Activated B cell treated with CpG ODN at 0.5 μM for 24 hours (primary cell): ENCODE measurements around the gene CHKA. TPM values are rescaled to one million over a fixed set of nuclear protein-coding genes. Genes with fewer than 3 reads are reported as not detected.

Source experiments
- ATAC-seq: fragments of 200-7000 bp; cut with Tn5 transposase; one replicate; pipeline ENCODE4 v1.10.0; 2021; ENCODE audit warnings: low read depth, mild to moderate bottlenecking, moderate library complexity
- CTCF ChIA-PET: fragments of 350-600 bp; sonication (Branson Sonifier 250); formaldehyde crosslinking; loops from one replicate; lab custom pipeline; 2021; ENCODE audit warnings: antibody characterized with exemption; lab: Charles Lee
- POLR2A ChIA-PET: fragments of 350-600 bp; sonication (Branson Sonifier 250); formaldehyde crosslinking; loops from one replicate; lab custom pipeline; 2021; ENCODE audit warnings: antibody characterized with exemption; lab: Charles Lee
- DNase-seq: peaks from one replicate; pipeline ENCODE4 v3.0.0; 2022
- H3K27ac Mint-ChIP-seq: one replicate; pipeline ENCODE4 v1.8.0; 2020; ENCODE audit warnings: mixed read lengths
- H3K27me3 Mint-ChIP-seq: one replicate; pipeline ENCODE4 v1.8.0; 2021; ENCODE audit warnings: mixed read lengths
- H3K36me3 Mint-ChIP-seq: one replicate; pipeline ENCODE4 v1.8.0; 2021; ENCODE audit warnings: low read depth, mixed read lengths
- H3K4me1 Mint-ChIP-seq: one replicate; pipeline ENCODE4 v1.8.0; 2021; ENCODE audit warnings: mixed read lengths
- H3K4me3 Mint-ChIP-seq: one replicate; pipeline ENCODE4 v1.8.0; 2020; ENCODE audit warnings: mild to moderate bottlenecking, mixed read lengths
- H3K9me3 Mint-ChIP-seq: one replicate; pipeline ENCODE4 v1.8.0; 2020; ENCODE audit warnings: mixed read lengths
- intact Hi-C: fragments of 100-400 bp; cut with micrococcal nuclease; formaldehyde crosslinking; loops from one replicate; pipeline ENCODE4 v1.15.1; 2024
- total RNA-seq: library from RNA; stranded (reverse); gene quantifications from 2 replicates; pipeline ENCODE4 v1.2.3, GENCODE V29; 2022
- TF ChIP-seq, protein P1 (sequence below): fragments of 200-600 bp; IDR thresholded peaks from one replicate; pipeline ENCODE4 v1.8.0; 2022; ENCODE audit warnings: antibody characterized with exemption, mild to moderate bottlenecking

Gene CHKA
- total RNA-seq, 1 donor from 2014 or later: 16.1 TPM

DNA sequence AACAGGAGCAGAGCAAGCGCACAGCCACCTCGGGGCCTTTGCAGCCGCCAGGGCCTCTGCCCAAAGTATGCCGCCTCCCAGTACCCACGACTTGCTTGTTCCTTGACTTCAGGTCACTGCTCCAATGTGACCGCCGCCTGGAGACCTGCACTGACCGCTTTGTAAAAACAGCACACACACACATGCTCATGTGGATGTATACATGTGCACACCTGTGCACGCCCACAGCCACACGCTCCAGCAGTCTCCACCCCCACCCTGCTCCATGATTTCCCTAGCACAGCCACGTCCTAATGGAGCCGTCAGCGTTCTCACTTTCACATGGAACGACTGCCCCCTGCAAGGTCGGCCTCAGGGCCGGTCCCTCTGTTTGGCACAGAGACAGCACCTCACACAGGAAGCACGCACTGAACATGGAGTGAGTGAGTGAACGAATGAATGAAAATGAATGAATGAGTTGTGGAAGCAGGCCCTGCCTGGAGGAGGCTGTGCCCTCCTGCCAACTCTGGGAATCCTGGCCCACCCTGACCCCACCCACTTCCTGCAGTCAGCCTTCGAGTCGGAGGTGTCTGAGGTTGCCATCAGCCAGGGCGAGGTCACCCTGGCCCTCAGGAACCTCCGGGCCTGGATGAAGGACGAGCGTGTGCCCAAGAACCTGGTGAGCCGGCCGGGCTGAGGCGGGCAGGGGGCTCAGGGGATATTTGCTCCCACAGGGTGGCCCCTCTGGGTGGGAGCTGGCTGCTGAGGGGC lies 103.0 kb downstream of the CHKA start:
- Mint-ChIP-seq H3K27ac (no peak overlapping the region), H3K9me3 (no peaks in the 10 kb centered on the region), H3K36me3 (no peaks in the 10 kb centered on the region), H3K4me3 (no peak overlapping the region), H3K27me3 (no peaks in the 10 kb centered on the region), H3K4me1 (no peaks in the 10 kb centered on the region)
- CTCF ChIA-PET: no interaction called here
- TF ChIP-seq, protein P1, sequence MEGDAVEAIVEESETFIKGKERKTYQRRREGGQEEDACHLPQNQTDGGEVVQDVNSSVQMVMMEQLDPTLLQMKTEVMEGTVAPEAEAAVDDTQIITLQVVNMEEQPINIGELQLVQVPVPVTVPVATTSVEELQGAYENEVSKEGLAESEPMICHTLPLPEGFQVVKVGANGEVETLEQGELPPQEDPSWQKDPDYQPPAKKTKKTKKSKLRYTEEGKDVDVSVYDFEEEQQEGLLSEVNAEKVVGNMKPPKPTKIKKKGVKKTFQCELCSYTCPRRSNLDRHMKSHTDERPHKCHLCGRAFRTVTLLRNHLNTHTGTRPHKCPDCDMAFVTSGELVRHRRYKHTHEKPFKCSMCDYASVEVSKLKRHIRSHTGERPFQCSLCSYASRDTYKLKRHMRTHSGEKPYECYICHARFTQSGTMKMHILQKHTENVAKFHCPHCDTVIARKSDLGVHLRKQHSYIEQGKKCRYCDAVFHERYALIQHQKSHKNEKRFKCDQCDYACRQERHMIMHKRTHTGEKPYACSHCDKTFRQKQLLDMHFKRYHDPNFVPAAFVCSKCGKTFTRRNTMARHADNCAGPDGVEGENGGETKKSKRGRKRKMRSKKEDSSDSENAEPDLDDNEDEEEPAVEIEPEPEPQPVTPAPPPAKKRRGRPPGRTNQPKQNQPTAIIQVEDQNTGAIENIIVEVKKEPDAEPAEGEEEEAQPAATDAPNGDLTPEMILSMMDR: no peak
- intact Hi-C loops: no loop called here
- no peak for DNase-seq
- POLR2A ChIA-PET: no interaction called here
- no peak for ATAC-seq

DNA sequence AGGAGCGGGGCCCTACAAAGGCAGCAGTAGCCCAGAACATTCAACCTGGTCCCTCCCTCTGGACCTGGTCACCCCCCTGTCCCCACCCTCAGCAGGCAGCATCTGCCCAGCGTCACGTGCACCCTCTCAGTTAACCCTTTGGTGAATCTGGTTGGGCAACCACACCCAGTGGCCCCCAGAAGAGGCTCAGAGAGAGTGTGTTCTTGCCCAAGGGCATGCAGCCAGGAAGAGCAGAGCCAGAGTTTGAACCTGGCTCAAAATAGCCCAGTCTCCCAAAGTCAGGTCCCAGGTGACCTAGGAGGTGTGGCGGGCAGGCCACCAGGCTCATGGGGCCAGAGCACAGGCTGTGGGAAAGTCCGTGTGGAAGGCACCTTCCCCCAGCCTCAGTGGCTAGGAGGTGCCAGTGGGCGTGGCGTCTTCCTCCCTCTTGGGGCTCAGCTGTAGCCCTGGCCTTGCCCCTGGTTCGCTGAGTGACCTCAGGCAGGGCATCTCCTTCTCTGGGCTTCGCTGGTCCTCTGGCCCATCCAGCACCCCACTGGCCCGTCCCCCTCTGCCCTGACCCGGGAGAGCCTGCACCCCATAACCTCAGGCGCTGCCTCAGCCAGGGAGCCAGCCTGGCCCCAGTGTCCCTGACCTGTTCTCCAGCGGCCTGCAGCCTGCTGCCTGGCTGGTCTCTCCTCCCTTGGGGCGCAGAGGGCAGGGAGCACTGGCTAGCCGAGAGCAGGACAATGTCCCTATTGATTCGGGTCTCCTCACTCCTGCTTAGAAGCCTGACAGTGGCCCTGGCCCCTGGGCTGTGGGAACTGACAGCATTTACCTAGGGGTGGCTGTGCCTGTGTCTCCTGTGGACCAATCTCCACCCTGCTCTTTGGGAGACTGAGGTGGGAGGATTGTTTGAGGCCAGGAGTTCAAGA lies 104.0 kb downstream of the CHKA start:
- H3K27me3 Mint-ChIP-seq: no peaks in the 10 kb centered on the region
- H3K27ac Mint-ChIP-seq: no peak overlapping the region
- H3K4me1 Mint-ChIP-seq: no peaks in the 10 kb centered on the region
- ChIA-PET POLR2A (no interaction called here), CTCF (no interaction called here)
- no peak for DNase-seq
- H3K9me3 Mint-ChIP-seq: no peaks in the 10 kb centered on the region
- no peaks in the 10 kb centered on the region for H3K36me3 Mint-ChIP-seq
- intact Hi-C loops: no loop called here
- no peak for ATAC-seq
- TF ChIP-seq, protein P1: no peak
- no peak overlapping the region for H3K4me3 Mint-ChIP-seq

DNA sequence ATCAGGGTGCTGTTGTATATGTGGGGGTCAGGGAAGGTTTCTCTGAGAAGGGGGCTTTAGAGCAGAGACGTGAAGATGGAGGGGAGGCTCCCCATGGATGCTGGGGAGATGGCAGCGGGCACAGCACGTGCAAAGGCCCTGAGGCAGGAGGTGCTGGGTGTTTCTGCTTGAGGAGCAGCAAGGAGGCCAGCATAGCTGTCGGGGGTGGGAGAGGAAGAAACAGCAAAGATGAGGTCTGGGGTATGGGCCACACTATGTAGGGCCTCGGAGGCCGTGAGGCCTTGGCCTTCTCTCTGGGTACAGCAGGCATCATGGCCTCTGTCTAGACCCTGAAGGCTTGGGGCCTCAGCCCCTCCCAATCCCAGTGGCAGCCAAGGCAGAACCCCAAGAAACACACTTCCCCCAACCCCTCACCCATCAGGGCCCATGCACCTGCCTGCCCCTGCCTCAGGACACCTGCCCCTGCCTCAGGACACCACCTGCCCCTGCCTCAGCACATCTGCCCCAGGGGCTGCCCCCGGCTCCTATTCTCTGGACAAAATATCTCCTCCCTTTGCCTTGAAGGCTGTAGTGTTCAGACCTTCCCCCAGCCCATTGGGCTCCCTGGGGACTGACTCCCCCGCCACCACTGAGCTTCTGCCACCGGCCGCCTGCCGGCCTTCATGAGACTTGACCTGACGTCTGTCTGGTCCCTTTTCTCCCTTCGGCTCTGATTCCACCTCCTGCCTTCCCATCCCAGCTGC lies 104.9 kb downstream of the CHKA start:
- Mint-ChIP-seq H3K4me3 (no peak overlapping the region), H3K9me3 (no peaks in the 10 kb centered on the region), H3K36me3 (no peaks in the 10 kb centered on the region), H3K4me1 (peaks cover 5% of the 10 kb centered on the region), H3K27me3 (no peaks in the 10 kb centered on the region), H3K27ac (no peak overlapping the region)
- DNase-seq: no peak
- CTCF ChIA-PET: no interaction called here
- TF ChIP-seq, protein P1: no peak
- ATAC-seq: no peak
- intact Hi-C loops: no loop called here
- POLR2A ChIA-PET: no interaction called here

DNA sequence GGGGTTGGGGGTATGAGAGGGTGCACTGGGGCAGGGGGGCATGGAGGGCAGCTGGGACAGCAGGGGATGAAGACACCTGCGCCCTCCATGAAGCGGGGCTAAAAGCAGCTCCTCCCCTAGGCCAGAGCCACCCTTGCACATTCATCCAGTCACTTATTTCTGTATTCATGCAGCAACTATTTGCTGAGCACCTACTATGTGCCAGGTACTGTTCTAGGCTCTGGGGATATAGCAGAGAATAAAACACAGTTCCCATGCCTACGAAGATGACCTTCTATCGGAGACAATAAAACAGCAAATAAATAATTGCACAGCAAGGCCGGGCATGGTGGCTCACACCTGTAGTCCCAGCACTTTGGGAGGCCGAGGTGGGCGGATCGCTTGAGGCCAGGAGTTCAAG lies 105.7 kb downstream of the CHKA start:
- Mint-ChIP-seq H3K36me3 (no peaks in the 10 kb centered on the region), H3K4me3 (no peak overlapping the region), H3K27ac (no peak overlapping the region), H3K27me3 (no peaks in the 10 kb centered on the region), H3K4me1 (peaks cover 12% of the 10 kb centered on the region), H3K9me3 (no peaks in the 10 kb centered on the region)
- intact Hi-C loops: no loop called here
- no peak for DNase-seq
- ATAC-seq: no peak
- TF ChIP-seq, protein P1: no peak
- ChIA-PET POLR2A (no interaction called here), CTCF (no interaction called here)
